Endothelial cell of umbilical vein (primary cell): ENCODE measurements around the gene PNPLA7. TPM values are rescaled to one million over a fixed set of nuclear protein-coding genes. Genes with fewer than 3 reads are reported as not detected.

ENCODE experiments used
- BruUV-seq: library from RNA; stranded (reverse); fragments of 400-500 nt; replicated peaks from 2 replicates; lab custom pipeline; 2021; lab: Mats Ljungman, UMichigan
- CTCF ChIA-PET: fragments of 300-600, 350-600 bp; sonication (Branson Sonifier 250); formaldehyde crosslinking; loops from one replicate; lab custom pipeline; 2021; ENCODE audit warnings: antibody characterized with exemption, inconsistent platforms; lab: Charles Lee
- POLR2A ChIA-PET: fragments of 300-600, 350-600 bp; sonication (Branson Sonifier 250); formaldehyde crosslinking; loops from one replicate; lab custom pipeline; 2021; ENCODE audit warnings: antibody characterized with exemption, inconsistent platforms; lab: Charles Lee
- DNase-seq: peaks from one replicate; pipeline ENCODE4 v3.0.0-alpha.2; 2011; ENCODE audit warnings: low read depth, low spot score
- FAIRE-seq: peaks from 2 replicates; lab custom pipeline; 2011; peaks lifted over from hg19 to GRCh38; lab: Jason Lieb, UNC
- H2AFZ ChIP-seq: 2 replicates; pipeline ENCODE4 v1.6.0; 2012; ENCODE audit warnings: low read depth, low read length, control low read depth, inconsistent platforms
- H3K27ac ChIP-seq: 2 replicates; pipeline ENCODE4 v1.5.1; 2011; ENCODE audit warnings: low read depth, mild to moderate bottlenecking, control low read depth, low read length, moderate library complexity; ENCODE audit not compliant: insufficient read depth
- H3K27me3 ChIP-seq, 2 experiments: 2 replicates each; pipeline versions ENCODE4 v1.6.0 to v1.6.1; 2011; ENCODE audit warnings: low read length in 2 of 2, mixed read lengths in 1 of 2; ENCODE audit not compliant: control insufficient read depth in 2 of 2, insufficient read depth in 2 of 2
- H3K36me3 ChIP-seq, 2 experiments: 2 replicates in 1 of 2; 3 replicates in 1 of 2; pipeline ENCODE4 v1.5.1; 2011; ENCODE audit warnings: low read length in 2 of 2, mild to moderate bottlenecking in 1 of 2, moderate library complexity in 1 of 2; ENCODE audit not compliant: control insufficient read depth in 2 of 2, insufficient read depth in 2 of 2; ENCODE audit errors: extremely low read depth in 1 of 2
- H3K4me1 ChIP-seq: 3 replicates; pipeline ENCODE4 v1.5.1; 2011; ENCODE audit warnings: mild to moderate bottlenecking, low read length; ENCODE audit not compliant: control insufficient read depth, insufficient read depth; ENCODE audit errors: extremely low read depth
- H3K4me2 ChIP-seq: 2 replicates; pipeline ENCODE4 v1.6.1; 2011; ENCODE audit warnings: low read length, control low read depth, mixed read lengths; ENCODE audit not compliant: insufficient read depth
- H3K4me3 ChIP-seq, 3 experiments: fragments of 200-600 bp in 1 of 3; sonication (generic), shearing (Covaris generic) in 1 of 3; replicated peaks in 1 of 3; 2 replicates each; pipeline ENCODE4 v1.5.1; 2011 to 2016; ENCODE audit warnings: control low read depth in 3 of 3, low read length in 3 of 3, mild to moderate bottlenecking in 2 of 3, inconsistent platforms in 1 of 3, low read depth in 1 of 3, moderate library complexity in 1 of 3; ENCODE audit not compliant: insufficient read depth in 1 of 3
- H3K79me2 ChIP-seq: 2 replicates; pipeline ENCODE4 v1.6.0; 2012; ENCODE audit warnings: low read length, inconsistent platforms; ENCODE audit not compliant: control insufficient read depth, insufficient read depth
- H3K9ac ChIP-seq: replicated peaks from 2 replicates; pipeline ENCODE3; 2011; ENCODE audit warnings: low read length, control low read depth; ENCODE audit not compliant: insufficient read depth; ENCODE audit errors: extremely low read depth
- H3K9me1 ChIP-seq: replicated peaks from 3 replicates; pipeline ENCODE4 v1.6.0; 2011; ENCODE audit warnings: mild to moderate bottlenecking, low read length; ENCODE audit not compliant: control insufficient read depth, insufficient read depth; ENCODE audit errors: extremely low read depth
- H3K9me3 ChIP-seq: replicated peaks from 2 replicates; pipeline ENCODE4 v1.5.1; 2012; ENCODE audit warnings: low read length, inconsistent platforms; ENCODE audit not compliant: control insufficient read depth, insufficient read depth
- H4K20me1 ChIP-seq: replicated peaks from 2 replicates; pipeline ENCODE3; 2011; ENCODE audit warnings: mild to moderate bottlenecking, low read length; ENCODE audit not compliant: control insufficient read depth, insufficient read depth; ENCODE audit errors: extremely low read depth
- EZH2 ChIP-seq: IDR thresholded peaks from 2 replicates; pipeline ENCODE4 v1.6.1; 2012; ENCODE audit warnings: borderline replicate concordance, low read depth, mild to moderate bottlenecking, moderate library complexity, low read length, inconsistent platforms; ENCODE audit not compliant: severe bottlenecking
- FOS ChIP-seq: IDR thresholded peaks from 2 replicates; pipeline ENCODE4 v1.6.1; 2011; ENCODE audit warnings: mild to moderate bottlenecking, low read length, moderate library complexity, borderline replicate concordance; ENCODE audit not compliant: insufficient read depth
- GATA2 ChIP-seq: IDR thresholded peaks from 2 replicates; pipeline ENCODE4 v1.7.0; 2011; ENCODE audit warnings: low read depth, mild to moderate bottlenecking, moderate library complexity, mixed read lengths, low read length; ENCODE audit not compliant: insufficient read length, insufficient read depth
- JUN ChIP-seq: IDR thresholded peaks from 2 replicates; pipeline ENCODE4 v1.6.1; 2011; ENCODE audit warnings: borderline replicate concordance, low read depth; ENCODE audit not compliant: insufficient read length, insufficient read depth
- MYC ChIP-seq: IDR thresholded peaks from one replicate; pipeline ENCODE4 v1.6.1; 2011; ENCODE audit warnings: mild to moderate bottlenecking, low read depth, low read length
- POLR2A ChIP-seq: IDR thresholded peaks from 2 replicates; pipeline ENCODE4 v1.6.1; 2012; ENCODE audit warnings: low read depth, mild to moderate bottlenecking, control low read depth, low read length
- POLR2AphosphoS5 ChIP-seq: IDR thresholded peaks from 2 replicates; pipeline ENCODE4 v1.6.1; 2012; ENCODE audit warnings: low read depth, mild to moderate bottlenecking, control low read depth, low read length, moderate library complexity; ENCODE audit not compliant: insufficient read depth
- dilution Hi-C: fragments of 300-500 bp; cut with MboI; formaldehyde crosslinking; loops from one replicate; pipeline ENCODE4 v1.15.0; 2019; ENCODE audit warnings: low sequenced_read_pairs; ENCODE audit not compliant: extremely low pct_ligation_motif_present
- intact Hi-C: fragments of 100-400 bp; cut with micrococcal nuclease; formaldehyde crosslinking; loops from one replicate; pipeline ENCODE4 v1.10.0; 2022
- polyA plus RNA-seq, 4 experiments: library from polyadenylated mRNA; depleted of rRNA in 3 of 4; stranded (reverse) in 3 of 4; unstranded in 1 of 4; fragments of >200 nt; gene quantifications; 2 replicates each; pipeline versions ENCODE4 v1.2.1 to v1.2.3, GENCODE V29; 2011 to 2012; ENCODE audit warnings: missing spikeins in 1 of 4
- total RNA-seq: library from RNA; stranded (reverse); gene quantifications from 2 replicates; pipeline ENCODE4 v1.2.3, GENCODE V29; 2021
- TF ChIP-seq, protein P1 (sequence below): IDR thresholded peaks from 2 replicates; pipeline ENCODE4 v1.6.1; 2011; ENCODE audit not compliant: insufficient read depth, insufficient read length
- TF ChIP-seq, protein P2 (sequence below), 2 donors: IDR thresholded peaks; 1 replicate in 1 of 2; 2 replicates in 1 of 2; pipeline ENCODE4 v1.5.1; 2011; ENCODE audit warnings: low read length in 2 of 2, mild to moderate bottlenecking in 2 of 2, moderate library complexity in 2 of 2, control low read depth in 1 of 2, inconsistent platforms in 1 of 2, low read depth in 1 of 2; ENCODE audit not compliant: insufficient read depth in 1 of 2; ENCODE audit errors: extremely low read depth in 1 of 2

Gene PNPLA7
- total and polyA plus RNA-seq, 2 donors (not counting 3 experiments of a cell fraction or from before 2014, with no cell fraction given) = 1.0 to 1.9 TPM

DNA sequence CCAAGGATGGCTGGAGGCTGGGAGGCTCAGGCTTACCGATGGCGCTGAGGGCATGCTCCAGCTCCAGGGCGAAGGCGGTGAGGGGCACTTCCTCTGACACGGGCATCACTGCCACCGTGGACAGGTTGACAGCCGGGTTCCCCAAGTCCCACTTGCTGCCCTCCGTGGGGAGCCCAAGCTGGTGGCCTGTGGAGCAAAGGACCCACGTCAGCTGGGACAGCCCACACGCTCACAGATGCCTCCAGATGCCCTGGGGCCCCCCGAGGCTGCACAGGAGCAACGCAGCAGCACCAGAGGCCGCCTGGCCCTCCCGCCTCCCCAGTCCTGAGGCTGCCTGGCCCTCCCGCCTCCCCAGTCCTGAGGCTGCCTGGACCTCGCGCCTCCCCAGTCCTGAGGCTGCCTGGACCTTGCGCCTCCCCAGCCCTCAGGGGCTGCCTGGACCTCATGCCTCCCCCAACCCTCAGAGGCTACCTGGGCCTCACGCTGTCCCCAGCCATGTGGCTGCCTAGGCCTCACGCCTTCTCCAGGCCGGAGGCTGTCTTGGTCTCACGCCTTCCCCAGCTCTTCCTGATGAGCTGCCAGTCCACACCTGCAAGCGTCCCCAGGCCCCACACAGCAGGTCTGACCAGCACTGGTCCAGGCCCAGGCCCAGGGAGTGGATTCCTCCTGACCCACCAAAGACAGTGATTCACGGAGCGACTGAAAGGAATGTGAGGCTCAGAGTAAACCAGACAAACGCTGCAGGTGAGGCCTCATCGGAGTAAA lies 65.5 kb downstream of the PNPLA7 start:
- CTCF ChIA-PET = no interaction called here

More for the DNA sequence above, 65.5 kb downstream of the PNPLA7 start:
- Histone ChIP-seq H3K36me3 (no peaks in the 10 kb centered on the region), H4K20me1 (no peaks in the 10 kb centered on the region), H3K27me3 (no peaks in the 10 kb centered on the region), H3K79me2 (no peaks in the 10 kb centered on the region), H2AFZ (no peak overlapping the region), H3K4me2 (no peak overlapping the region), H3K4me3 (no peak overlapping the region), H3K9me1 (no peaks in the 10 kb centered on the region), H3K9me3 (no peaks in the 10 kb centered on the region), H3K4me1 (peaks cover 6% of the 10 kb centered on the region), H3K27ac (no peak overlapping the region), H3K9ac (no peak overlapping the region)
- no peak for FAIRE-seq
- TF ChIP-seq GATA2 (no peak), FOS (no peak), MYC (no peak), EZH2 (no peak), POLR2AphosphoS5 (no peak), JUN (no peak), POLR2A (no peak)
- TF ChIP-seq, protein P1, sequence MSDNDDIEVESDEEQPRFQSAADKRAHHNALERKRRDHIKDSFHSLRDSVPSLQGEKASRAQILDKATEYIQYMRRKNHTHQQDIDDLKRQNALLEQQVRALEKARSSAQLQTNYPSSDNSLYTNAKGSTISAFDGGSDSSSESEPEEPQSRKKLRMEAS = no peak
- TF ChIP-seq, protein P2, sequence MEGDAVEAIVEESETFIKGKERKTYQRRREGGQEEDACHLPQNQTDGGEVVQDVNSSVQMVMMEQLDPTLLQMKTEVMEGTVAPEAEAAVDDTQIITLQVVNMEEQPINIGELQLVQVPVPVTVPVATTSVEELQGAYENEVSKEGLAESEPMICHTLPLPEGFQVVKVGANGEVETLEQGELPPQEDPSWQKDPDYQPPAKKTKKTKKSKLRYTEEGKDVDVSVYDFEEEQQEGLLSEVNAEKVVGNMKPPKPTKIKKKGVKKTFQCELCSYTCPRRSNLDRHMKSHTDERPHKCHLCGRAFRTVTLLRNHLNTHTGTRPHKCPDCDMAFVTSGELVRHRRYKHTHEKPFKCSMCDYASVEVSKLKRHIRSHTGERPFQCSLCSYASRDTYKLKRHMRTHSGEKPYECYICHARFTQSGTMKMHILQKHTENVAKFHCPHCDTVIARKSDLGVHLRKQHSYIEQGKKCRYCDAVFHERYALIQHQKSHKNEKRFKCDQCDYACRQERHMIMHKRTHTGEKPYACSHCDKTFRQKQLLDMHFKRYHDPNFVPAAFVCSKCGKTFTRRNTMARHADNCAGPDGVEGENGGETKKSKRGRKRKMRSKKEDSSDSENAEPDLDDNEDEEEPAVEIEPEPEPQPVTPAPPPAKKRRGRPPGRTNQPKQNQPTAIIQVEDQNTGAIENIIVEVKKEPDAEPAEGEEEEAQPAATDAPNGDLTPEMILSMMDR (IDR thresholded peaks at IDR 0.05; ENCODE audit: extremely low read depth in 1 of 2, insufficient read depth in 1 of 2, low read depth in 1 of 2, low read length in 2 of 2) = no peak
- no peak for DNase-seq
- BruUV-seq = no TSS peak
- POLR2A ChIA-PET = no interaction called here
- dilution Hi-C loops = no loop called here
- intact Hi-C loops = no loop called here
